GM10847 (cell line): ENCODE results near the gene LTC4S.

Experiments
- POLR2A ChIP-seq: IDR thresholded peaks from 2 replicates; pipeline ENCODE4 v1.6.1; 2011; ENCODE audit not compliant: insufficient read length; ENCODE audit errors: extremely low read depth

LTC4S gene

GRCh38 chr5:179793468-179794139, at the start of gene LTC4S:
TSS of gene LTC4S (plus strand) at chr5:179793986. CDS start at chr5:179794081, 95 bp downstream.
- no peak for TF ChIP-seq POLR2A

- TF ChIP-seq POLR2A, result no peak
Measured at GRCh38 chr5:179746872-179747271, 46.9 kb upstream of the LTC4S start.

- no peak for TF ChIP-seq POLR2A
Measured at GRCh38 chr5:179747811-179748210, 46.0 kb upstream of the LTC4S start.

- TF ChIP-seq POLR2A, result no peak
Measured at GRCh38 chr5:179749857-179750508, 43.8 kb upstream of the LTC4S start.

- TF ChIP-seq POLR2A, result no peak
Measured at GRCh38 chr5:179753971-179754370, 39.8 kb upstream of the LTC4S start.

GRCh38 chr5:179755022-179755421, 38.8 kb upstream of the LTC4S start:
- no peak for TF ChIP-seq POLR2A

- TF ChIP-seq POLR2A, result no peak
Measured at GRCh38 chr5:179758955-179759354, 34.8 kb upstream of the LTC4S start.

- no peak for TF ChIP-seq POLR2A
Measured at GRCh38 chr5:179759581-179760551, 33.9 kb upstream of the LTC4S start.

GRCh38 chr5:179762079-179762780, 31.6 kb upstream of the LTC4S start:
- TF ChIP-seq POLR2A, result no peak

GRCh38 chr5:179762781-179763176, 31.0 kb upstream of the LTC4S start:
- TF ChIP-seq POLR2A, result no peak

GRCh38 chr5:179763215-179763945, 30.4 kb upstream of the LTC4S start:
- TF ChIP-seq POLR2A, result no peak

GRCh38 chr5:179764056-179764455, 29.7 kb upstream of the LTC4S start:
- TF ChIP-seq POLR2A, result no peak

GRCh38 chr5:179765400-179765799, 28.4 kb upstream of the LTC4S start:
- TF ChIP-seq POLR2A, result no peak

GRCh38 chr5:179766021-179766725, 27.6 kb upstream of the LTC4S start:
- TF ChIP-seq POLR2A, result no peak
